Activated naive CD8-positive, alpha-beta T cell treated with anti-CD3 and anti-CD28 coated beads, Interleukin-2, amount 10 ng/mL, durations not matched to agents 7 days and 5 days (primary cell): ENCODE data around the gene VTI1A. TPM values are rescaled to one million over a fixed set of nuclear protein-coding genes. Genes with fewer than 3 reads are reported as not detected.

Experiments
- ATAC-seq: fragments of 150-1000 bp; cut with Tn5 transposase; one replicate; pipeline ENCODE4 v1.10.0; 2021; ENCODE audit warnings: low read depth, moderate library complexity
- POLR2A ChIA-PET: fragments of 350-600 bp; sonication (Branson Sonifier 250); formaldehyde crosslinking; loops from one replicate; lab custom pipeline; 2021; ENCODE audit warnings: antibody characterized with exemption; lab: Charles Lee
- DNase-seq: peaks from one replicate; pipeline ENCODE4 v3.0.0; 2021
- H3K27ac Mint-ChIP-seq: one replicate; pipeline ENCODE4 v1.8.0; 2022; ENCODE audit warnings: mild to moderate bottlenecking, mixed read lengths
- H3K27me3 Mint-ChIP-seq: one replicate; pipeline ENCODE4 v1.8.0; 2022; ENCODE audit warnings: mild to moderate bottlenecking, moderate library complexity, mixed read lengths
- H3K36me3 Mint-ChIP-seq: one replicate; pipeline ENCODE4 v1.8.0; 2021; ENCODE audit warnings: mild to moderate bottlenecking, mixed read lengths
- H3K4me1 Mint-ChIP-seq: one replicate; pipeline ENCODE4 v1.8.0; 2021; ENCODE audit warnings: mixed read lengths
- H3K4me3 Mint-ChIP-seq: one replicate; pipeline ENCODE4 v1.8.0; 2022; ENCODE audit warnings: mild to moderate bottlenecking, moderate library complexity, mixed read lengths
- H3K9me3 Mint-ChIP-seq: one replicate; pipeline ENCODE4 v1.8.0; 2021; ENCODE audit warnings: mixed read lengths
- total RNA-seq, 2 experiments: library from RNA; stranded (reverse); gene quantifications; one replicate each; pipeline ENCODE4 v1.2.3, GENCODE V29; 2021

VTI1A gene
- total RNA-seq, 2 experiments from 2014 or later, result 43.2 to 45.1 TPM

DNA sequence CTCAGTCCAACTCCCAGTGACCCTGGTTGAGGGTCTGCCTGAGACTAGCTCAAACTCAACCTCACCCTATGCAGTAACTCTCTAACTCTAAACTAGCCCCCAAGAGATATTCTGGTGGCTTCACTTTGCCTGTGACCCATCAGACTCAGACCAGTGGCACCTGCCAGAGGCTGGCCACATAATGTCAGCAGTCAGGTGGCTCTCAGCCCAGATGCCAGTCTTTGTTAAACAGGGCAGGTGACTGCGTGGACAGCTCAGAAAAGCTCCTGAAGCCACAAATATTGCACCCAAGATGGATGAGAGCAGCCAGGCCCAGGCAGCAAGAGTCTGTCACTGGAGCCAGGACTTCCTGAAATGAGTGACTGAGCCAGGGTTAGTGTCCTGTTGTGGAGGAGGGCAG lies 373.3 kb downstream of the VTI1A start:
- POLR2A ChIA-PET, result no interaction called here
- DNase-seq, result no peak
- no peak for ATAC-seq
- H3K27me3 Mint-ChIP-seq, result no peaks in the 10 kb centered on the region
- peaks cover 5% of the 10 kb centered on the region for H3K36me3 Mint-ChIP-seq
- no peak overlapping the region for H3K27ac Mint-ChIP-seq
- H3K4me1 Mint-ChIP-seq, result peaks cover 4% of the 10 kb centered on the region
- H3K9me3 Mint-ChIP-seq, result no peaks in the 10 kb centered on the region
- H3K4me3 Mint-ChIP-seq, result no peak overlapping the region

DNA sequence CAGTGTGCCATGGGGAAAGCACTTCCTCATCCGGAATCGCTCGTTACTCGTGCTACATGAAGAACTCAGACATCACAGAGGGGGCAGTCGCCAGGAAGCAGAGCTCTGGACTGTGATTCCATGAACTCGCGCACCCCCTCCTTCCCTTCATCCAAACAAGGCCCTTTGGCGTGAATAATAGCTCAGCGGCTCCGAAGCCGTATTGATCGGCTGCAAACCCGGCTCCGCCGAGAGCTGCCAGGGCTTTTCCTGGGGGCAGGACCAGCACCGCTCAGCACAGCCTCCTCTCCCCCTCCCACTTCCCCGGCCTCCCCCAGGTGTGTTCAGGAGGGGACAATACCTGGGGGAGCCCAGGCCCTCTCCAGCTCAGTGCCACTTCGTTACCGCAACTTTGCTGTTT lies 374.0 kb downstream of the VTI1A start:
- Mint-ChIP-seq H3K4me1 (no peaks in the 10 kb centered on the region), H3K27me3 (no peaks in the 10 kb centered on the region), H3K27ac (no peak overlapping the region), H3K36me3 (peaks cover 1% of the 10 kb centered on the region), H3K9me3 (no peaks in the 10 kb centered on the region), H3K4me3 (no peak overlapping the region)
- DNase-seq (no peak), ATAC-seq (no peak)
- POLR2A ChIA-PET, result no interaction called here

DNA sequence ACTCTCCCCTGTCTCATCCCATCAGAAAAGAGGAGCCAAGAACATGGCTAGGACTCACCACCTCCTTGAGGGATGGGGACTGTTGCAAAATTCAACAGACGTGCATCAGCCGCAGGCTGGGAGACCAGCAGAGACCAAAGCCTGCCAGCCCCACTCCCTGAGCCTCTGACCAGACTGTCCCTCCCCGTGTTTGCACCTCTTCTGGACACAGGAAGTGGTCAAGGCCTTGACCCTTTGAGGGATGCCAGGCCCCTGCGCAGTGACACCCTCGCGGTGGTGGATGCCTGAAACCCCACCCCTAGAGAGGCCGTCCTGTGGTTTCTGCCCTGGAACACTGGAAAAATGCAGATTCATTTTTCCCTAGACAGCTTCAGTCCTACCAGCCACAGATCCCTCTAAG lies 374.6 kb downstream of the VTI1A start:
- Mint-ChIP-seq H3K4me1 (no peaks in the 10 kb centered on the region), H3K9me3 (no peaks in the 10 kb centered on the region), H3K4me3 (no peak overlapping the region), H3K27ac (no peak overlapping the region), H3K36me3 (peaks cover 1% of the 10 kb centered on the region), H3K27me3 (no peaks in the 10 kb centered on the region)
- DNase-seq (no peak), ATAC-seq (no peak)
- POLR2A ChIA-PET, result no interaction called here

DNA sequence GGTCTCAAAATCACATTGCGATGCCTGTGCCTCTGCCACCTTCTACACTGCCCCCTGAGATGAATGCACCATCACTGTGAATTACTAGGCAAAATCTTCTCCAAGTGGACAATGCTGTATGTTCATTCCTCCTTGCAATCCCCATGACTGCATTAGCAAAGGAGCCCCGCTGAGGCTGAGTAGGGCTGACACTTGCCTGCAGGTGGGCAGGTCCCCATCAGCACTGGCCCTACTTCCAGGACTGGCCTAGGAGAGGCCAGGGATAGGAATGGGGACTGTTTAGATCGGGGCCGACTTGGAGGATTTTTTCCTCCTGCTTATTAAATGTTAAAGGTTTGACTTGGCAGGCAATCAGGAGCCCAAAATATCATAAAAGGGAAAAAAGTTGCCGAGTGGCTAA lies 376.0 kb downstream of the VTI1A start:
- ATAC-seq (no peak), DNase-seq (no peak)
- Mint-ChIP-seq H3K36me3 (peaks cover 1% of the 10 kb centered on the region), H3K4me1 (no peaks in the 10 kb centered on the region), H3K9me3 (no peaks in the 10 kb centered on the region), H3K4me3 (no peak overlapping the region), H3K27me3 (no peaks in the 10 kb centered on the region), H3K27ac (no peak overlapping the region)
- POLR2A ChIA-PET, result interaction anchor here (0.6 kb wide), 1 partner anchor 126 kb away, joined by 3 read pairs; no protein-coding TSS in a partner anchor

DNA sequence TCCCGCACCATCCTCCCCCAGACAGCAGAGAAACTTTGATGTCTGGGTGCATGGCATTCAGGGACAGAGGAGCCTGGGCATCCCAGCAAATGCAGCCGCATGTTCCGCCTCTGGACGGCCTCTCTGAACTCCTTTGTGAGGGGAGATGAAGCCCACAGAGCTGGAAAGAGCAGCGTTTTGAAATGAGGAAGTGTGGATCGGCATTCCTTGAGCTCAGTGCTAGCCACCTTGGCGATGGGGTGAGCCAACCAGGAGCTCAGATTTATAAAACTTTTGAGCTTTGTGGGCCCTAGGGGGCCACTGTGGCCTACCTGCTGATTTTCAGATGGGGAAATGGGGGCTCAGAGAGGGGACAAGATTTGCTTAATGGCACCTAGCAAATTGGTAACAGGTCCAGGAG lies 376.6 kb downstream of the VTI1A start:
- POLR2A ChIA-PET, result no interaction called here
- no peak for DNase-seq
- no peaks in the 10 kb centered on the region for H3K9me3 Mint-ChIP-seq
- no peak overlapping the region for H3K4me3 Mint-ChIP-seq
- H3K27me3 Mint-ChIP-seq, result no peaks in the 10 kb centered on the region
- H3K4me1 Mint-ChIP-seq, result no peaks in the 10 kb centered on the region
- H3K36me3 Mint-ChIP-seq, result peaks cover 1% of the 10 kb centered on the region
- no peak for ATAC-seq
- H3K27ac Mint-ChIP-seq, result no peak overlapping the region

DNA sequence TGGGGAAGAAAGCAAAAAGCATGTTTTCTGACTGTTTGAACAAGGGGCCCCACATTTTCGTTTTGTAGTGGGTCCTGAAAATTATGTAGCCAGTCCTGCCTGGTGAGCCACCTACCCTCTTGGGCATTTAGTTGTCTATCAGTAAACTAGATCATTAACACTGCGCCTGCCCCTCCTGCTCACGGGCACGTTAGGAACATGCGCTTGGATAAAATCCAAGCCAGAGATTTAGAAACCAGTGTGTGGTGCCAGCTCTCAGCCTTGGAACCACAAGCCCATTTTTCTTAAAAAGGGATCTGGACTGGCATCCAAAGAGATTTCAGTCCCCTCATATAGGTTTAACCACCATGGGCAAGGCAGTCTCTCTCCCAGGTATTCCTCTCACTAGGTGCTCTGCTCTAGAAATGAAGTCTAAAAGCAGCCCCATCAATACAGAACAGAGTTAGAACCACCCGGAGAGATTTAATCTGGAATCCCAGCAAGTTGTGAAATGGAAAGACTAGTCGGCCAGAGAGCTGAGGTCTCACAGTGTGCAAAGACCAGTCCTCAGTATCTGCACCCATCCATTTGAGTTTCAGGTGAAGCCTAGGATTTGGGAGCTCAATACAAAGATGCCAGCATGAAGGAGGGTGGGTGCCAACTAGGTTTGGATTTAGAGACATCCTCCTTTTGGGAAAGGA lies 379.1 kb downstream of the VTI1A start:
- DNase-seq (no peak), ATAC-seq (no peak)
- Mint-ChIP-seq H3K27ac (no peak overlapping the region), H3K4me3 (no peak overlapping the region), H3K4me1 (no peaks in the 10 kb centered on the region), H3K27me3 (no peaks in the 10 kb centered on the region), H3K9me3 (no peaks in the 10 kb centered on the region), H3K36me3 (no peaks in the 10 kb centered on the region)
- POLR2A ChIA-PET, result no interaction called here

DNA sequence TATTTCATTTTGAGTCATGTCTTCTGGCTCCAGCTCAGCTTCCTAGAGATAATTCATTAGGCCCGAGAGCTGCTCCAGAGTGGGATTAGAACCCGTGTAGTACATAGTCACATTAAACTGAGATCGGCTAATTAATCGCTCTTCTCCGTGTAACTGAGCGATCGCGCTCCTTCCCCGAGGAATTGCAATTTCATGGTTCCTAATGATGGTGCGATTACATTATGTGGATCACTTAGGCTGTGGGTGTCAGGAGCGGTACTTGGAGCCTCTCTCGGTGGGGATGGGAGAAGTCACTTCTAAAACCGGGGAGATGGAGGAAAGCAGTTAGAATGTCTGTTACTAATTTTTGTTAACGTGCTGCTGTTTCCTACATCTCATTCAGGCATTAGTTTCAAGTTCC lies 380.1 kb downstream of the VTI1A start:
- POLR2A ChIA-PET, result no interaction called here
- Mint-ChIP-seq H3K9me3 (no peaks in the 10 kb centered on the region), H3K27ac (no peak overlapping the region), H3K4me3 (no peak overlapping the region), H3K4me1 (no peaks in the 10 kb centered on the region), H3K36me3 (no peaks in the 10 kb centered on the region), H3K27me3 (no peaks in the 10 kb centered on the region)
- DNase-seq (no peak), ATAC-seq (no peak)

DNA sequence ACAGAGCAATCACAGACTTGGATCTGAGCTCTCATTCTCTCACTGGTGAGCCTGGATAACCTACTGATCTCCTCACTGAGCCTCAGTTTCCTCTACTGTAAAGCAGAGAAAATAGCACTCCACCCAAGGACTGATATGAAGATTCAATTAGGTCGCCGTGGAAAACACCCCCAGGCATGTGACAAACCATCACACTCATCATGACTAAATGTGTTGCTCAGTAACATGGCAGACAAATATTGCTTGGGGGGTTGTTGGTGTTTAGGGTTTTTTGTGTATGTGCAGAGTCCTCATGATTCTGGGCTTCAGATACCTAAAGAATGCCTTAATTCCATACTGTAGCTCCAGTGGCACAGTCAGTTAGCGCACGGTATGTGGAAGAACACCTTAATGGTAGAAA lies 380.9 kb downstream of the VTI1A start:
- Mint-ChIP-seq H3K4me3 (no peak overlapping the region), H3K9me3 (no peaks in the 10 kb centered on the region), H3K4me1 (no peaks in the 10 kb centered on the region), H3K27ac (no peak overlapping the region), H3K36me3 (no peaks in the 10 kb centered on the region), H3K27me3 (no peaks in the 10 kb centered on the region)
- DNase-seq (no peak), ATAC-seq (no peak)
- POLR2A ChIA-PET, result no interaction called here

DNA sequence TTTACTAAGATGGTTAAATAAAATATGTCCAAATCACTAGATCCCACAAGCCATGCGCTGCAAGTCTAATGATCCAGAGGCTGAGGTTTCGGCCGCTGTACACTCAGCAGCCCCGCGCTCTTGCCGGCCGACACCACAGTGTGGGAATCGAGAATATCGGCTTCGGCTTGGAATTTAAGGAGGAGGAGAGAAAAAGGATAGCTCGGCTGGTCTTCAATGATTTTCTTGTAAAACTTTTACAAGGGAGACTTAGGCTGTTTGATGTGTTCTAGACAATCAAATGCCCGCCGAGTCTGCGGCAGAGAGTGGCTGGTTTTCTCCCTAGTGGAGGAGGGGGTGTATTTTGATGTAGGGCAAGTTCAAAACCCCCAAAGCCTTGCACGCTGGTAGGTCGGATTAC lies 384.8 kb downstream of the VTI1A start:
- no peak for DNase-seq
- Mint-ChIP-seq H3K4me3 (no peak overlapping the region), H3K36me3 (no peaks in the 10 kb centered on the region), H3K9me3 (no peaks in the 10 kb centered on the region), H3K27me3 (no peaks in the 10 kb centered on the region), H3K27ac (no peak overlapping the region), H3K4me1 (no peaks in the 10 kb centered on the region)
- POLR2A ChIA-PET, result no interaction called here
- no peak for ATAC-seq

DNA sequence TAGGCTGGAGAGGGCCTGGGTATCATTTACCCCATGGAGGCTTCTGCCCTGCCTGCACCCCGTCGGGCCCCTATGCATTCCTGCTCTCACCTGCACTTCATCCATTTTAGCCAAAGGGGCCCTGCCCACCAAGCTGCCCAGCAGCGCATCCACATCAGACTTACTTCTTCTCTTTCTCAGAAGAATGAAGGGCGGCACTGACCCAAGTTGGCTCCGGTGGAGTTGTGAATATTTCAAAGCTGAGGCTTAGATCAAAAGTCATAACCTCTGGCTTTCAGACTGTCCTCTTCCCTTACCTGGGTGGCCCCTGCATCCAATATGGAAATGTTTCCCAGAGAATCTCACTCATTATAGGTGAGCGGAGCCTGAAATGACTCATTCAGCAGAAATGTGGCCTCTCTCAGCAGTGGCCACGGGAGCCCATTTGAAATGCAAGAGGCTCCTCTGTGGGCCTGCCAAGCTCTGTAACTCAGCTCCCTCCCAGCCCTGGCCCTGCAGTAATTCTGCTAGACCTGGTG lies 385.4 kb downstream of the VTI1A start:
- POLR2A ChIA-PET, result no interaction called here
- DNase-seq (no peak), ATAC-seq (no peak)
- H3K36me3 Mint-ChIP-seq, result no peaks in the 10 kb centered on the region
- no peaks in the 10 kb centered on the region for H3K4me1 Mint-ChIP-seq
- H3K27me3 Mint-ChIP-seq, result no peaks in the 10 kb centered on the region
- no peaks in the 10 kb centered on the region for H3K9me3 Mint-ChIP-seq
- no peak overlapping the region for H3K27ac Mint-ChIP-seq
- H3K4me3 Mint-ChIP-seq, result no peak overlapping the region

DNA sequence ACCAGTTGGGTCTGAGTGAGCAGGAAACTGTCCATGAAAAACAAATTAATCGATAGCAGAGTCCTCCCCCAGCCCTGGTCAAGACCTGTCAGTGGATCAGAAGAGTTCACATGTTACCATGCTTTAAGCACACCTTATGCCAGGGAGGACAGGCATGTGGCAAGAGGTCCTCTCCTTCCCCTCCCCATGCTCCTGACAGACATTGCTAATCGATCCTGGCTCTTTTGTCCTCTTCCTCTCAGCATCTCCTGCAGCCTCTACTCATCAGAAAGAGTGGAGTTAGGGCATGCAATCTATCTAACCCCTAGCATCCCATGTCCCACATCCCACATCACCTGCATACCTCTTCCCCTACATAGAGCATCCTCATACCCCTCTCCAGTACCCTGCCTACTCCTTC lies 385.9 kb downstream of the VTI1A start:
- POLR2A ChIA-PET, result no interaction called here
- no peak for ATAC-seq
- no peak overlapping the region for H3K27ac Mint-ChIP-seq
- H3K36me3 Mint-ChIP-seq, result no peaks in the 10 kb centered on the region
- no peak overlapping the region for H3K4me3 Mint-ChIP-seq
- H3K4me1 Mint-ChIP-seq, result no peaks in the 10 kb centered on the region
- H3K9me3 Mint-ChIP-seq, result no peaks in the 10 kb centered on the region
- no peak for DNase-seq
- no peaks in the 10 kb centered on the region for H3K27me3 Mint-ChIP-seq

DNA sequence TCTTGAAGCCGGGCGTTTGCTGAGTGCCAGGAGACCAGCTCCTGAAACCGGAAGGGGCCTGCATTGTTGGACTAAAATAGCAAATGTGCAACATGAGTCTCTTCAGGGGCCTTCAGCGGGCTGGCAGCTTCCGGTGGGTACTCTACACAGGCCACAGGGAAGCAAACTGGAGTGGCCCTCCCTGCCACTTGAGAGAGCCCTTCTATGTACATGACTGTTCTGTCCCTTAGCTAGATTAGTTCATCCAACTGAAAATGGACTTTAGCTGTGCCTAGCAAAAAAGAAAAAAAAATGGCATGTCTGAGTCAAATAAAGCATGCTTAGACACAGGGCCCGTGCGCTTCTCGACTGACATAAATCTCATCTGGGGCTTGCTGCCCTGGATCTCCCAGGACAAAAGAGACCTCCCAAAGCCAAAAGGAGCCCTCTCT lies 387.8 kb downstream of the VTI1A start:
- no peaks in the 10 kb centered on the region for H3K36me3 Mint-ChIP-seq
- no peaks in the 10 kb centered on the region for H3K9me3 Mint-ChIP-seq
- no peak for ATAC-seq
- no peaks in the 10 kb centered on the region for H3K27me3 Mint-ChIP-seq
- no peak overlapping the region for H3K4me3 Mint-ChIP-seq
- no peaks in the 10 kb centered on the region for H3K4me1 Mint-ChIP-seq
- no peak overlapping the region for H3K27ac Mint-ChIP-seq
- no peak for DNase-seq
- POLR2A ChIA-PET, result no interaction called here

DNA sequence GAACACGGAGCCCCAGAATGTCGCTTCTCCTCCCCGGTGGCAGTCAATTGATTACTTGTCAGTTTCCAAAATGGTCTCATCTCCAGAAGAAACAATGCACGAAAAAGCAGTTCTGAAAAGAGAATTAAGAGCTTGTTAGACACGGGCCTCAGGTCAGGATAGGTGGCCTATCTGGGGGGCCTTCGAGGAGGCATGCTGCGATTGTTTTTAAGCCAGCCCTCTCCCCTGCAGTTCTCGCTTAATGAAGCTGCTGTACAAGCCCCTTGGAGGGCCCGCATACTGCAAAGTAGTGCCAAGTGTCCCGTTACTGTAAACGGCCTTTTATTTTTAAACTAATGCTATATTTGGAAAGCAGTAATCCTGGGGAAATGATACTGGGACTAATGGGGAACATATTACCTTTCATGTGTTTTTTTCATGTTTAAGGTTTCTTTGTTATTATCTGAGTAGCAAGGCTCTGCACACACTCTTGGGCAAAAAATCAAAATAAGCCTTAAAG lies 388.3 kb downstream of the VTI1A start:
- Mint-ChIP-seq H3K4me3 (no peak overlapping the region), H3K36me3 (no peaks in the 10 kb centered on the region), H3K27me3 (no peaks in the 10 kb centered on the region), H3K4me1 (no peaks in the 10 kb centered on the region), H3K27ac (no peak overlapping the region), H3K9me3 (no peaks in the 10 kb centered on the region)
- DNase-seq (no peak), ATAC-seq (no peak)
- POLR2A ChIA-PET, result no interaction called here

DNA sequence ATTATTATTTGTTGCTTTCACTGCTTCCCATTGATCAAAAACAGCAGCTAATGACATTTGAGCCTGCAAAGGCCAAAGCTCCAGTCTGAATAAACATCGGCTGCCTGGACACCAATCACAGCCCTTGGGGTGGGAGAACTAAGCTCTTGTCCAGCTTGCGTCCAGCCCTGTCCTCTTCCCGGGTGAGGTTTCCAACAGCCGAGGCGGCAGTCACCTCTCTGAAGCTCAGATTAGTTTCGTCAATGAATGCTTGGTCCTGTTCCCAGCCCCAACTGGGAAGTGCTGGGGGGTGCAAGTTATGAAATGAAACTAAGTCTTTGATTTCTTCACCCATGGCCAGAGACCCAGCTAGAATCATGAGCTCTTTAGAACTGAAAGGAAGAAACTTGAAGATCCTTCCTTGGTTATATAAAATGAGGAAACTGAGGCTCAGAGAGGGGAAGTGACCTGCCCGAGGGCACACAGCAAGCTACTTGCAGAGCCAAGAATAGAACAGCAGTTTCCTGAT lies 389.0 kb downstream of the VTI1A start:
- Mint-ChIP-seq H3K27me3 (no peaks in the 10 kb centered on the region), H3K9me3 (no peaks in the 10 kb centered on the region), H3K27ac (no peak overlapping the region), H3K4me3 (no peak overlapping the region), H3K4me1 (no peaks in the 10 kb centered on the region), H3K36me3 (no peaks in the 10 kb centered on the region)
- no peak for DNase-seq
- POLR2A ChIA-PET, result no interaction called here
- no peak for ATAC-seq
